GM20431 (cell line): ENCODE data around the gene CACNA1A.
"Not testable (repeated sequence)": the region's sequence is repeated elsewhere in the genome, so short reads cannot be mapped to it uniquely, and the experiment has no call there.

ENCODE experiments used
- in situ Hi-C: fragments of 300-500 bp; cut with MseI, MboI; formaldehyde crosslinking; loops from one replicate; pipeline ENCODE4 v1.15.0; 2020; ENCODE audit warnings: low sequenced_read_pairs; ENCODE audit not compliant: unreplicated experiment

Gene CACNA1A

GRCh38 chr19:13506471-13506820 is at the start of gene CACNA1A:
Gene CACNA1A, minus strand, starts transcription at chr19:13506479. Its CDS starts 255 bp downstream, at chr19:13506224.
- in situ Hi-C loops, result no loop called here

GRCh38 chr19:13554506-13555240 is 48.4 kb upstream of the CACNA1A start:
- in situ Hi-C loops, result no loop called here

GRCh38 chr19:13553880-13554400 is 47.7 kb upstream of the CACNA1A start:
- in situ Hi-C loops, result no loop called here

GRCh38 chr19:13548131-13548530 is 41.9 kb upstream of the CACNA1A start:
- in situ Hi-C loops, result no loop called here

GRCh38 chr19:13547102-13547501 is 40.8 kb upstream of the CACNA1A start:
- in situ Hi-C loops, result no loop called here

GRCh38 chr19:13544423-13544822 is 38.1 kb upstream of the CACNA1A start:
- in situ Hi-C loops, result no loop called here

GRCh38 chr19:13541554-13541953 is 35.3 kb upstream of the CACNA1A start:
- in situ Hi-C loops, result no loop called here

GRCh38 chr19:13539332-13539731 is 33.1 kb upstream of the CACNA1A start:
- in situ Hi-C loops, result no loop called here

GRCh38 chr19:13538601-13539253 is 32.4 kb upstream of the CACNA1A start:
- in situ Hi-C loops, result no loop called here

GRCh38 chr19:13537454-13537853 is 31.2 kb upstream of the CACNA1A start:
- in situ Hi-C loops, result no loop called here

GRCh38 chr19:13530720-13531119 is 24.4 kb upstream of the CACNA1A start:
- in situ Hi-C loops, result no loop called here

GRCh38 chr19:13529721-13530120 is 23.4 kb upstream of the CACNA1A start:
- in situ Hi-C loops, result not testable (repeated sequence)

- in situ Hi-C loops, result no loop called here
Measured at GRCh38 chr19:13526552-13526951, 20.3 kb upstream of the CACNA1A start.

GRCh38 chr19:13521066-13521465 is 14.8 kb upstream of the CACNA1A start:
- in situ Hi-C loops, result no loop called here

- in situ Hi-C loops, result no loop called here
Measured at GRCh38 chr19:13511947-13512346, 5.7 kb upstream of the CACNA1A start.

- in situ Hi-C loops, result no loop called here
Measured at GRCh38 chr19:13507053-13507611, 853 bp upstream of the CACNA1A start.

GRCh38 chr19:13505761-13506470 is 363 bp downstream of the CACNA1A start:
- in situ Hi-C loops, result no loop called here

- in situ Hi-C loops, result no loop called here
Measured at GRCh38 chr19:13505164-13505695, 1.0 kb downstream of the CACNA1A start.

GRCh38 chr19:13503570-13504235 is 2.6 kb downstream of the CACNA1A start:
- in situ Hi-C loops, result no loop called here

- in situ Hi-C loops, result no loop called here
Measured at GRCh38 chr19:13502231-13502630, 4.0 kb downstream of the CACNA1A start.
